H9 (cell line): ENCODE results near the gene SEMA4D. TPM values are rescaled to one million over a fixed set of nuclear protein-coding genes. Genes with fewer than 3 reads are reported as not detected.
A peak's percentile ranks its signal among the peaks of the same experiment; 100 is the strongest.

ENCODE experiments used
- DNase-seq: peaks from one replicate; pipeline ENCODE4 v3.0.0-alpha.2; 2017
- H2AFZ ChIP-seq: one replicate; pipeline ENCODE4 v1.6.1; 2013; ENCODE audit warnings: mild to moderate bottlenecking, low read length, control low read depth, moderate library complexity
- H2AK5ac ChIP-seq: 2 replicates; pipeline ENCODE4 v1.6.1; 2013; ENCODE audit warnings: low read length, control low read depth, mixed read lengths; ENCODE audit not compliant: insufficient read length
- H2BK120ac ChIP-seq: one replicate; pipeline ENCODE4 v1.6.1; 2013; ENCODE audit warnings: low read depth, mild to moderate bottlenecking, low read length, control low read depth, inconsistent platforms; ENCODE audit not compliant: poor library complexity, severe bottlenecking
- H2BK12ac ChIP-seq: 2 replicates; pipeline ENCODE4 v1.6.1; 2013; ENCODE audit warnings: low read length, control low read depth, mixed read lengths, low read depth; ENCODE audit not compliant: insufficient read length
- H2BK15ac ChIP-seq: 2 replicates; pipeline ENCODE4 v1.6.1; 2013; ENCODE audit warnings: low read depth, low read length, control low read depth
- H2BK20ac ChIP-seq: one replicate; pipeline ENCODE4 v1.6.1; 2013; ENCODE audit warnings: low read depth, mild to moderate bottlenecking, low read length, control low read depth, inconsistent platforms; ENCODE audit not compliant: poor library complexity, severe bottlenecking
- H2BK5ac ChIP-seq: 2 replicates; pipeline ENCODE4 v1.6.1; 2013; ENCODE audit warnings: low read length, control low read depth, mixed read lengths; ENCODE audit not compliant: insufficient read length
- H3K14ac ChIP-seq: 2 replicates; pipeline ENCODE4 v1.6.1; 2013; ENCODE audit warnings: low read length, control low read depth; ENCODE audit not compliant: insufficient read depth
- H3K18ac ChIP-seq: 2 replicates; pipeline ENCODE4 v1.6.1; 2013; ENCODE audit warnings: low read depth, mild to moderate bottlenecking, mixed read lengths, low read length, control low read depth; ENCODE audit not compliant: insufficient read length
- H3K23ac ChIP-seq: 2 replicates; pipeline ENCODE4 v1.6.1; 2013; ENCODE audit warnings: low read length, control low read depth, mixed read lengths, low read depth; ENCODE audit not compliant: insufficient read length
- H3K23me2 ChIP-seq: 2 replicates; pipeline ENCODE4 v1.6.1; 2013; ENCODE audit warnings: low read depth, mild to moderate bottlenecking, mixed read lengths, low read length, control low read depth; ENCODE audit not compliant: insufficient read length, poor library complexity, severe bottlenecking
- H3K27ac ChIP-seq: 2 replicates; pipeline ENCODE4 v1.5.1; 2013; ENCODE audit warnings: low read length, control low read depth, mixed read lengths, low read depth; ENCODE audit not compliant: insufficient read length
- H3K27me3 ChIP-seq: 2 replicates; pipeline ENCODE4 v1.6.1; 2013; ENCODE audit warnings: low read length, control low read depth, inconsistent platforms; ENCODE audit not compliant: insufficient read depth
- H3K4ac ChIP-seq: 2 replicates; pipeline ENCODE4 v1.6.1; 2013; ENCODE audit warnings: low read depth, mild to moderate bottlenecking, control low read depth, inconsistent platforms, low read length, moderate library complexity
- H3K4me1 ChIP-seq: 2 replicates; pipeline ENCODE4 v1.6.1; 2013; ENCODE audit warnings: low read length, control low read depth, inconsistent platforms; ENCODE audit not compliant: insufficient read depth
- H3K4me2 ChIP-seq: 2 replicates; pipeline ENCODE4 v1.6.1; 2013; ENCODE audit warnings: low read length, control low read depth, mixed read lengths; ENCODE audit not compliant: insufficient read length, insufficient read depth
- H3K56ac ChIP-seq: 2 replicates; pipeline ENCODE4 v1.6.1; 2013; ENCODE audit warnings: low read depth, mild to moderate bottlenecking, mixed read lengths, low read length, control low read depth; ENCODE audit not compliant: insufficient read length
- H3K79me1 ChIP-seq: 2 replicates; pipeline ENCODE4 v1.6.1; 2013; ENCODE audit warnings: low read depth, mild to moderate bottlenecking, moderate library complexity, low read length, control low read depth, inconsistent platforms; ENCODE audit not compliant: insufficient read depth, poor library complexity, severe bottlenecking
- H3K79me2 ChIP-seq: 2 replicates; pipeline ENCODE4 v1.6.1; 2013; ENCODE audit warnings: low read length, control low read depth, inconsistent platforms; ENCODE audit not compliant: insufficient read depth
- H3K9ac ChIP-seq: 2 replicates; pipeline ENCODE4 v1.6.1; 2013; ENCODE audit warnings: low read length, control low read depth, mixed read lengths; ENCODE audit not compliant: insufficient read length; ENCODE audit errors: extremely low read depth
- H3K9me3 ChIP-seq: one replicate; pipeline ENCODE4 v1.6.1; 2013; ENCODE audit warnings: low read depth, low read length, inconsistent platforms; ENCODE audit not compliant: control insufficient read depth
- H3T11ph ChIP-seq: one replicate; pipeline ENCODE4 v1.6.1; 2013; ENCODE audit warnings: mild to moderate bottlenecking, low read length, control low read depth, inconsistent platforms
- H4K20me1 ChIP-seq: one replicate; pipeline ENCODE4 v1.6.1; 2013; ENCODE audit not compliant: control insufficient read depth, insufficient read length, insufficient read depth
- H4K5ac ChIP-seq: 2 replicates; pipeline ENCODE4 v1.6.1; 2013; ENCODE audit warnings: low read depth, mild to moderate bottlenecking, mixed read lengths, low read length, control low read depth; ENCODE audit not compliant: insufficient read length
- H4K8ac ChIP-seq: replicated peaks from 2 replicates; pipeline ENCODE4 v1.6.1; 2013; ENCODE audit warnings: low read length, control low read depth, mixed read lengths, low read depth; ENCODE audit not compliant: insufficient read length
- H4K91ac ChIP-seq: 2 replicates; pipeline ENCODE4 v1.6.1; 2013; ENCODE audit warnings: low read depth, mild to moderate bottlenecking, moderate library complexity, mixed read lengths, low read length, control low read depth; ENCODE audit not compliant: insufficient read length
- H3K27ac Mint-ChIP-seq, 3 experiments: 2 replicates in 2 of 3; 3 replicates in 1 of 3; pipeline ENCODE4 v1.8.0; 2020 to 2021; ENCODE audit warnings: mixed read lengths in 3 of 3, mild to moderate bottlenecking in 1 of 3, moderate library complexity in 1 of 3
- H3K27me3 Mint-ChIP-seq: 2 replicates; pipeline ENCODE4 v1.8.0; 2021; ENCODE audit warnings: low read depth, mild to moderate bottlenecking, moderate library complexity, mixed read lengths
- H3K36me3 Mint-ChIP-seq, 3 experiments: 2 replicates in 2 of 3; 3 replicates in 1 of 3; pipeline ENCODE4 v1.8.0; 2020 to 2021; ENCODE audit warnings: low read depth in 3 of 3, mixed read lengths in 3 of 3; ENCODE audit not compliant: insufficient read depth in 1 of 3
- H3K4me1 Mint-ChIP-seq, 2 experiments: 2 replicates each; pipeline ENCODE4 v1.8.0; 2020; ENCODE audit warnings: mixed read lengths in 2 of 2
- H3K4me3 Mint-ChIP-seq, 2 experiments: 2 replicates in 1 of 2; 3 replicates in 1 of 2; pipeline ENCODE4 v1.8.0; 2020 to 2021; ENCODE audit warnings: mild to moderate bottlenecking in 2 of 2, mixed read lengths in 2 of 2, moderate library complexity in 1 of 2
- H3K9me3 Mint-ChIP-seq, 2 experiments: 2 replicates in 1 of 2; 3 replicates in 1 of 2; pipeline ENCODE4 v1.8.0; 2020; ENCODE audit warnings: mild to moderate bottlenecking in 2 of 2, mixed read lengths in 2 of 2, moderate library complexity in 1 of 2
- whole genome bisulfite sequencing: extraction: QIAGEN DNeasy Blood & Tissue Kit; methylation state at CpG from one replicate; pipeline ENCODE4 v1.1.7; 2013; ENCODE audit warnings: missing lambda C conversion rate, low lambda C conversion rate, mixed read lengths; ENCODE audit not compliant: insufficient read length; ENCODE audit errors: extremely low coverage; 5-methylcytosine and 5-hydroxymethylcytosine counted together
- total RNA-seq: library from RNA; stranded (reverse); gene quantifications from 2 replicates; pipeline ENCODE4 v1.2.1, GENCODE V29; 2021
- TF ChIP-seq, protein P1 (sequence below): fragments of 200-600 bp; sonication (generic); conservative IDR thresholded peaks from 3 replicates; pipeline ENCODE4 v1.8.0; 2021; ENCODE audit warnings: antibody characterized with exemption, mild to moderate bottlenecking

The SEMA4D gene
- total RNA-seq, 1 experiment from 2014 or later = 47.2 TPM

DNA sequence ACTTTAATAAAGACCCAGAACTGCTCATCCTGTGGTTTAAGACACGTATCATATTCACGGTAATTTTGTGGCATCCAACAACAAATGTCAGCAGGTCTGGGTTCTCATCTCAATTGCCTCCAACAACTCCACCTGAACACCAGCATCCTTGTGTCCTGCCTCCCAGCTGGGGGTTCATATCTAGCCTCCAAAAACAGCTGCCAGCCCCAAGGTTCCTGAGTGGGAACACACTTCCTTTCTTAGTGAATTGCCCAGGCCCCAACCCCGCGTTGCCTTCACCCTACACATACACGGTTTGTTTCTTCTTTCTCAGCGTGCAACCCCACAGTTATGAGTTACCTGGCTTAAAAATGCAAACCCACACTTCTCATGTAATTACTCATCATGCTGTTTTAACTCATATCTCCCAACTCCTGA lies 77.9 kb downstream of the SEMA4D start:
- TF ChIP-seq, protein P1, sequence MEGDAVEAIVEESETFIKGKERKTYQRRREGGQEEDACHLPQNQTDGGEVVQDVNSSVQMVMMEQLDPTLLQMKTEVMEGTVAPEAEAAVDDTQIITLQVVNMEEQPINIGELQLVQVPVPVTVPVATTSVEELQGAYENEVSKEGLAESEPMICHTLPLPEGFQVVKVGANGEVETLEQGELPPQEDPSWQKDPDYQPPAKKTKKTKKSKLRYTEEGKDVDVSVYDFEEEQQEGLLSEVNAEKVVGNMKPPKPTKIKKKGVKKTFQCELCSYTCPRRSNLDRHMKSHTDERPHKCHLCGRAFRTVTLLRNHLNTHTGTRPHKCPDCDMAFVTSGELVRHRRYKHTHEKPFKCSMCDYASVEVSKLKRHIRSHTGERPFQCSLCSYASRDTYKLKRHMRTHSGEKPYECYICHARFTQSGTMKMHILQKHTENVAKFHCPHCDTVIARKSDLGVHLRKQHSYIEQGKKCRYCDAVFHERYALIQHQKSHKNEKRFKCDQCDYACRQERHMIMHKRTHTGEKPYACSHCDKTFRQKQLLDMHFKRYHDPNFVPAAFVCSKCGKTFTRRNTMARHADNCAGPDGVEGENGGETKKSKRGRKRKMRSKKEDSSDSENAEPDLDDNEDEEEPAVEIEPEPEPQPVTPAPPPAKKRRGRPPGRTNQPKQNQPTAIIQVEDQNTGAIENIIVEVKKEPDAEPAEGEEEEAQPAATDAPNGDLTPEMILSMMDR = no peak
- no peak overlapping the region for H3K4me3 Mint-ChIP-seq
- H2BK5ac ChIP-seq = no peak overlapping the region
- no peak for DNase-seq
- H3K27me3 Mint-ChIP-seq = no peaks in the 10 kb centered on the region
- no peak overlapping the region for H3K4ac ChIP-seq
- H3T11ph ChIP-seq = no peak overlapping the region
- H3K9me3 Mint-ChIP-seq = peaks cover 0 to 11% of the 10 kb centered on the region in 2 experiments; a peak in 4 of 5 replicates
- no peaks in the 10 kb centered on the region for H3K27me3 ChIP-seq
- H3K79me1 ChIP-seq = peaks cover 4% of the 10 kb centered on the region
- peaks cover 0 to 12% (median 11%) of the 10 kb centered on the region in 3 experiments; a peak in 6 of 7 replicates for H3K36me3 Mint-ChIP-seq
- no peak overlapping the region for H3K27ac ChIP-seq
- no peak overlapping the region for H2BK12ac ChIP-seq
- peaks cover 5% of the 10 kb centered on the region; the same call in 1 of the 2 replicates for H3K79me2 ChIP-seq
- H2AK5ac ChIP-seq = no peak overlapping the region
- no CpG with 5 or more reads among the region's 6 CpGs for WGBS
- H3K4me1 Mint-ChIP-seq = peaks cover 10 to 15% of the 10 kb centered on the region in 2 experiments; a peak in 3 of 4 replicates
- peak overlapping the region in 1 of 3 experiments; percentile 0; a peak in 1 of 7 replicates for H3K27ac Mint-ChIP-seq
- H2BK120ac ChIP-seq = no peak overlapping the region
- H2BK15ac ChIP-seq = no peak overlapping the region
- no peak overlapping the region for H3K9ac ChIP-seq
- H3K56ac ChIP-seq = no peak overlapping the region
- no peaks in the 10 kb centered on the region for H3K9me3 ChIP-seq
- no peak overlapping the region for H4K91ac ChIP-seq
- H2BK20ac ChIP-seq = no peak overlapping the region
- no peaks in the 10 kb centered on the region for H3K23me2 ChIP-seq
- H4K20me1 ChIP-seq = no peaks in the 10 kb centered on the region
- no peak overlapping the region for H3K23ac ChIP-seq
- no peak overlapping the region for H4K8ac ChIP-seq
- H3K18ac ChIP-seq = no peak overlapping the region
- H3K4me2 ChIP-seq = no peak overlapping the region
- no peak overlapping the region for H3K14ac ChIP-seq
- H4K5ac ChIP-seq = no peak overlapping the region
- no peak overlapping the region for H2AFZ ChIP-seq
- H3K4me1 ChIP-seq = no peaks in the 10 kb centered on the region
